Gastroesophageal sphincter (tissue), 4 donors: ENCODE results near the gene RAD23B. TPM values are rescaled to one million over a fixed set of nuclear protein-coding genes. Genes with fewer than 3 reads are reported as not detected.

Source experiments
- ATAC-seq: fragments of 150-250 bp; one replicate; pipeline ENCODE4 v1.9.1; 2016; ENCODE audit warnings: mild to moderate bottlenecking, moderate library complexity
- H3K27ac ChIP-seq, 4 donors: fragments of 200-600 bp; sonication (generic) in 3 of 4; 1 replicate in 3 of 4; 2 replicates in 1 of 4; pipeline ENCODE4 v1.5.1; 2016 to 2019
- H3K27me3 ChIP-seq: fragments of 200-600 bp; sonication (generic); one replicate; pipeline ENCODE4 v1.5.1; 2019
- H3K36me3 ChIP-seq, 2 donors: fragments of 200-600 bp; sonication (generic); one replicate each; pipeline ENCODE4 v1.5.1; 2019; ENCODE audit warnings: control low read depth in 1 of 2
- H3K4me1 ChIP-seq, 3 donors: fragments of 200-600 bp; sonication (generic); 1 replicate in 2 of 3; 2 replicates in 1 of 3; pipeline ENCODE4 v1.5.1; 2016 to 2019; ENCODE audit warnings: control low read depth in 2 of 3
- H3K4me3 ChIP-seq, 2 donors: fragments of 200-600 bp; sonication (generic); one replicate each; pipeline ENCODE4 v1.5.1; 2019; ENCODE audit warnings: mild to moderate bottlenecking in 1 of 2, moderate library complexity in 1 of 2
- H3K9me3 ChIP-seq, 3 donors: fragments of 200-600 bp; sonication (generic); one replicate each; pipeline ENCODE4 v1.5.1; 2017 to 2019; ENCODE audit warnings: control low read depth in 2 of 3
- CTCF ChIP-seq, 4 experiments: fragments of 200-600 bp in 2 of 4; fragments of 450-650 bp in 2 of 4; sonication (generic) in 1 of 4; IDR thresholded peaks; one replicate each; pipeline ENCODE4 v1.5.1; 2017 to 2019; ENCODE audit warnings: antibody characterized with exemption in 4 of 4, mild to moderate bottlenecking in 2 of 4, moderate library complexity in 2 of 4
- EP300 ChIP-seq: sonication (generic); formaldehyde crosslinking; IDR thresholded peaks from one replicate; pipeline ENCODE4 v1.6.1; 2017; ENCODE audit warnings: antibody characterized with exemption, mild to moderate bottlenecking
- POLR2A ChIP-seq, 2 donors: fragments of 450-650 bp; IDR thresholded peaks; one replicate each; pipeline ENCODE4 v1.6.1; 2017; ENCODE audit warnings: antibody characterized with exemption in 2 of 2, mild to moderate bottlenecking in 2 of 2, moderate library complexity in 1 of 2
- POLR2AphosphoS5 ChIP-seq: sonication (generic); formaldehyde crosslinking; IDR thresholded peaks from one replicate; pipeline ENCODE4 v1.6.1; 2017; ENCODE audit warnings: antibody characterized with exemption
- WGBS, 2 donors: methylation state at CpG; one replicate each; pipeline ENCODE4 v1.1.5; 2018; ENCODE audit warnings: low coverage in 1 of 2; 5-methylcytosine and 5-hydroxymethylcytosine counted together
- total RNA-seq, 4 donors: library from RNA; depleted of rRNA; stranded (reverse); fragments of >200 nt; gene quantifications; one replicate each; pipeline ENCODE4 v1.1.0, GENCODE V29; 2016

Gene RAD23B
- total RNA-seq, 4 donors from 2014 or later = 64.3 to 96.5 (median 80.7) TPM

DNA sequence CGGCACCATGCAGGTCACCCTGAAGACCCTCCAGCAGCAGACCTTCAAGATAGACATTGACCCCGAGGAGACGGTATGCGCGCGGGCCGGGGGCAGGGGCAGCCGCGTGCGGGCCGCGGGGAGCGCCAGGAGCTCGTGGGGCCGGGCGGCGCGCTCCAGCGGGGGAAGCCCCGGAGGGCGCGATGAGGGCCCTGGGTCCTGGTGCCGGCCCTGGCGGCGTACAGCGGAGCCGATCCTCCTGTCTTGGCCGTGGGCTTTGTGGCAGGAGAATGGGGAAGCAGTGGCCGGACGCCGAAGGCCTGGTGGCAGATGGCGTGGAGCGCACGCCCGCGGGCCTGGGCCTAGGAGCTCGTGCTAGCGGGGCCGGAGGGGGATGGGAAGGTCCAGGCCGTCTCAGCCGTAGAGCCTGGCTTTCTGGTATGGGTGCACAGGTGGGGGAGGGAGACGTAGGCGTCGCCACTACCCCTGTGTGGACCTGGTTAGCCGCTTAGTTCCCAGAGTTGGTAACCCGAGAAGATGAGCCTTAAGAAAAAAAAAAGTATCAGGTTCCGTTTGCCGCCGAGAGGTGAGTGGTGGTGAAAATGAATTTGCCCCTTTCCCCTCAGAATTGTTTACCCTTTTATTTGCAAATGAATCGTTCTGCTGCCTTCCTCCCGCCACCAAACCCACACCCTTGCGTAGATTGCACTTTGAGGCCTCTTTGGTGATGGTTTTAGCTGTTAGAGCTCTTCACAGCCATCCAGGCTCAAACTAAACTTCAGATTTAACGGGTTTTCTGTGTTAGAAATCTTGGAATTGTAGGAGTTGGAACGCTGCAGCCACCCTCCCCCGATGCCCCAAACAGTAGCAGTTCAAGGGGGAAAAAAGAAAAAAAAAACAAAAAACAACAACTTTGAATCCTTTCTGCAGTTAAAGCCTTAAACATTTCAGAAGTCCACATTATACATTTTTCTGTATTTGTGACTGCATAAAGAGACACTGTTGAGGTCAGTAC, 841 bp downstream of the RAD23B start:
- TF ChIP-seq EP300 (no peak), CTCF (IDR thresholded peaks at IDR 0.05) (no peak), POLR2A (IDR thresholded peaks at IDR 0.05) (no peak), POLR2AphosphoS5 (no peak)
- Histone ChIP-seq H3K4me3 (peak overlapping the region; percentile 78 to 100), H3K27ac (peak overlapping the region; percentile 93 to 100 (median 100)), H3K4me1 (peaks cover 0 to 56% (median 5%) of the 10 kb centered on the region in 3 donors), H3K9me3 (no peaks in the 10 kb centered on the region), H3K36me3 (no peaks in the 10 kb centered on the region), H3K27me3 (no peaks in the 10 kb centered on the region)
- 0 to 1% methylated on average over 12 to 33 of the region's 55 CpGs for WGBS, 2 donors
- peak; percentile 31 for ATAC-seq

DNA sequence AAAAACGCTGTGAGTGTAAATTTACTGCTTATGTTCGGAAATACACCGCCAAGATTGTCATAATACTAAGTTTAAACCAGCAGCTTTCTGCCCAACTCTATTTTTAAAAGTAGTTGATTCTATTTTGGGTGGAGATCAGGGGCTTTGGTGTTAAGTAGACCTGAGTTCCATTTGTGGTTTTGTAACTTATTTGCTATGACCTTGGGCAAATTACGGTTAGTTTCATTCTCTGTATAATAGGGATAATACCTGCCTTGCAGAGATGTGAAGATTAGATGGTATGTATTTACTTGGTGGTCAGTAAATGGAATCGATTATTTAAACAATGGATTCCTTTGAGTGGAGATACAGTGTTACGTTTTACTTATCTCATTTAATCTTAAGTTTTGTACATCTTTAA, 1.6 kb downstream of the RAD23B start:
- Histone ChIP-seq H3K27ac (peak overlapping the region; percentile 93 to 100 (median 100)), H3K4me3 (peak overlapping the region; percentile 78 to 100), H3K9me3 (no peaks in the 10 kb centered on the region), H3K27me3 (no peaks in the 10 kb centered on the region), H3K36me3 (no peaks in the 10 kb centered on the region), H3K4me1 (peaks cover 0 to 63% (median 5%) of the 10 kb centered on the region in 3 donors)
- 2% methylated on average over 6 of the region's 6 CpGs for WGBS, 2 donors
- ATAC-seq = no peak
- TF ChIP-seq EP300 (no peak), CTCF (IDR thresholded peaks at IDR 0.05) (no peak), POLR2A (IDR thresholded peaks at IDR 0.05) (no peak), POLR2AphosphoS5 (no peak)

GRCh38 chr9:107285286-107285685, 2.2 kb downstream of the RAD23B start:
- Histone ChIP-seq H3K4me3 (peak overlapping the region; percentile 78 to 100), H3K9me3 (no peaks in the 10 kb centered on the region), H3K27me3 (no peaks in the 10 kb centered on the region), H3K36me3 (no peaks in the 10 kb centered on the region), H3K27ac (peak overlapping the region in 3 of 4 donors; percentile 99 to 100 (median 100)), H3K4me1 (peaks cover 4 to 69% (median 5%) of the 10 kb centered on the region in 3 donors)
- 9 to 14% methylated on average over 6 of the region's 6 CpGs for WGBS, 2 donors
- TF ChIP-seq POLR2A (IDR thresholded peaks at IDR 0.05) = no peak
- no peak for TF ChIP-seq POLR2AphosphoS5
- TF ChIP-seq EP300 = no peak
- no peak for TF ChIP-seq CTCF (IDR thresholded peaks at IDR 0.05)
- ATAC-seq = no peak

DNA sequence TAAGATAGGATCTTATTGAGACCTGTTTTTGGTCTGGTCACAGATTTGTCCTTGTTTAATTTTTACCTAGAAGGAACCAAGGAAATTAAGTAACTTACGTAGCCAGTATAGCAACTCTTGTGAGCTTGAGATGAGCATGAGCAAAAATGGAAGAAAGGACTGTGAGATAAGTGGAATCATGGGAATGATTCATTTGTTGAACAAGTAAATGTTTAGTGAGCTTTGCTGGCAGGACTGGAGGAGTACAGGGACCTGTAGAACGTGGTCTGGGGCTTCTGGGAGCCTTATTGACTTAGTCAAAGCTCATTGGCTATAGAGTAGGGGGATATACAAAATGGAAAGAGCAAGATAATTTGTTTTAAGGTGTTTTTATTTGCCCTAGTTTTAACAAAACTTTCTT, 3.0 kb downstream of the RAD23B start:
- Histone ChIP-seq H3K27ac (peak overlapping the region in 3 of 4 donors; percentile 22 to 100 (median 100)), H3K4me1 (peaks cover 7 to 77% (median 8%) of the 10 kb centered on the region in 3 donors), H3K4me3 (peak overlapping the region in 1 of 2 donors; percentile 100), H3K36me3 (no peaks in the 10 kb centered on the region), H3K9me3 (no peaks in the 10 kb centered on the region), H3K27me3 (no peaks in the 10 kb centered on the region)
- ATAC-seq = no peak
- 44 to 48% methylated on average over 2 of the region's 2 CpGs for WGBS, 2 donors
- TF ChIP-seq CTCF (IDR thresholded peaks at IDR 0.05) (no peak), EP300 (no peak), POLR2A (IDR thresholded peaks at IDR 0.05) (no peak), POLR2AphosphoS5 (no peak)
